ENCODE results near the gene PCDH15.

The PCDH15 gene

DNA sequence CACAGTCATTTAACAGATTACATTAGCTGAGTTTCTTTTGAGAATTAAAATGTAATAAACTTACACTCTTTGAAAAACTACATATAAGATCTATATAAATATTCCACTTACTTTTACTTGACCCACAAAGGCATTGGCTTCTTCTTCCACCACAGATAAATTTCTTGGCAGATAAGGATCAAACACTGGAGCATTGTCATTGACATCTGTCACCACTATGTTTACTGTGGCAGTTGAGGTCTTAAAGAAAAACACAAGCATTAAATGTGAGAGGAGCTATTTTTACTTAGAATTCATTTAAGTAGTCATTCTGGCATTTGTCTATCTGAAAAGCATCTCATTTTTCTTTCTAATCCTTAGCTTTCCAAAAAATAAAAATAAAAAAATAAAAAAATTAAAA lies 734.4 kb downstream of the PCDH15 start:
- in situ Hi-C loops (cut with MboI; ENCODE audit: low sequenced_read_pairs, unreplicated experiment) = no loop called here
- DNase-seq (ENCODE audit: low spot score) = no peak
- TF ChIP-seq, protein P1, sequence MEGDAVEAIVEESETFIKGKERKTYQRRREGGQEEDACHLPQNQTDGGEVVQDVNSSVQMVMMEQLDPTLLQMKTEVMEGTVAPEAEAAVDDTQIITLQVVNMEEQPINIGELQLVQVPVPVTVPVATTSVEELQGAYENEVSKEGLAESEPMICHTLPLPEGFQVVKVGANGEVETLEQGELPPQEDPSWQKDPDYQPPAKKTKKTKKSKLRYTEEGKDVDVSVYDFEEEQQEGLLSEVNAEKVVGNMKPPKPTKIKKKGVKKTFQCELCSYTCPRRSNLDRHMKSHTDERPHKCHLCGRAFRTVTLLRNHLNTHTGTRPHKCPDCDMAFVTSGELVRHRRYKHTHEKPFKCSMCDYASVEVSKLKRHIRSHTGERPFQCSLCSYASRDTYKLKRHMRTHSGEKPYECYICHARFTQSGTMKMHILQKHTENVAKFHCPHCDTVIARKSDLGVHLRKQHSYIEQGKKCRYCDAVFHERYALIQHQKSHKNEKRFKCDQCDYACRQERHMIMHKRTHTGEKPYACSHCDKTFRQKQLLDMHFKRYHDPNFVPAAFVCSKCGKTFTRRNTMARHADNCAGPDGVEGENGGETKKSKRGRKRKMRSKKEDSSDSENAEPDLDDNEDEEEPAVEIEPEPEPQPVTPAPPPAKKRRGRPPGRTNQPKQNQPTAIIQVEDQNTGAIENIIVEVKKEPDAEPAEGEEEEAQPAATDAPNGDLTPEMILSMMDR (IDR thresholded peaks at IDR 0.05; ENCODE audit: borderline replicate concordance, control extremely low read depth, extremely low read depth, insufficient read depth, missing control alignments) = no peak

DNA sequence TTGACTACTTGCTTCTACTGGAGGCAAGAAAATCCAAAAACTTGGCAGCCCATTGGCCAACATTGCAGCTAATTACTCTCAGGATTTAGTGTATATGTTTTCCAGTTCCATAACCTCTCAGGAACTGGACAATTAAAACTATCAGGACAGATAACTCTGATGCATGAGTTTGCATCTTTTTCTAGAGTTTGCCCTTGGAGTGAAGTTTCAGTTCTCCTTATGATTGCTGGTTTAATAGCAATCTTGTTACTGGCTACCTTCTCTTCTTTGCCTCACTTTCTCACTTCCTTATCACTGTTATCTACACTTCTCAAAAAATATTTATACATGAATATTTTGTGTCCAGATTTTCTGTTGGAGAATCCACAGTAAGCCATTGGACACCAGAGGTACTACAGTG lies 735.9 kb downstream of the PCDH15 start:
- no peak for DNase-seq (ENCODE audit: low spot score)
- in situ Hi-C loops (cut with MboI; ENCODE audit: low sequenced_read_pairs, unreplicated experiment) = no loop called here
- TF ChIP-seq, protein P1 (IDR thresholded peaks at IDR 0.05; ENCODE audit: borderline replicate concordance, control extremely low read depth, extremely low read depth, insufficient read depth, missing control alignments) = no peak

DNA sequence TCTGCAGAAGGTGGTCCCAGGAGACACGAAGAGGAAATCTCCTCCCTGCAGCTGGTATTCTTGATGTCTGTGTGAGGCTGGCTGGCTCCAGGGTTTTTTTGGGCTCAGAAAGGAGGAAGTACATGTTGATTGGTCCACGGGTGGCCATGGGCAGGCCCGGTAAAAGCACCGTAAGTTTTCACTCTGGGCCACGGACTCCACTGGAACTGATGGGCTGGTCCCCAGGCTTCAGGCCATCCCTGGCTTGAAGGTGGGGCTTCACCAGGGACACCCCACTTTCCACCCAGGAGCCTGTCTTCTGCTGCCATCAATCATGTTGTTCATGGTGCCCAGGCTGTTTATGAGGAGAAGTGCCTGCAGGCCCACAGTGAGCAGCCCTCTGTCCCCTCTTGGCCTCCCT lies 736.8 kb downstream of the PCDH15 start:
- in situ Hi-C loops (cut with MboI; ENCODE audit: low sequenced_read_pairs, unreplicated experiment) = no loop called here
- TF ChIP-seq, protein P1 (IDR thresholded peaks at IDR 0.05; ENCODE audit: borderline replicate concordance, control extremely low read depth, extremely low read depth, insufficient read depth, missing control alignments) = no peak
- DNase-seq (ENCODE audit: low spot score) = no peak

DNA sequence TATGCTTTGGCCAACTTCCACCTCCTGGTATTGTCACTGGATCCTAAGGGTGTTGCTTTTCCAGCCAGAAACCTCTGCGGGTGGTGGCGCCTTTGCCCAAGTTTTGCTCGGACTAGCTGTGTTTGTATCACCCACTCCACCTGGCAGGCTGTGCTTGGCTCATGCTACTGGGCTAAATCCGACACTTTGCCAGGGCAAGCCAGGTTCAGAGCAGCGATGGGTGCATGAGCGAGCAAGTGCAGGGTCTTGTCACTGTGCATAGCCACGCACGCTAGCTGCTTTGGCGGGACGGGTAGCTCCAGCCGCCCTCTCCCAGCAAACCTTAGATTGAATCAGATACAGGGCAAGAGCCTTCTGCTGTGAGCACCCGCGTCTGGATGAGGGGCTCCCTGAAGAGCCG lies 737.5 kb downstream of the PCDH15 start:
- in situ Hi-C loops (cut with MboI; ENCODE audit: low sequenced_read_pairs, unreplicated experiment) = no loop called here
- TF ChIP-seq, protein P1 (IDR thresholded peaks at IDR 0.05; ENCODE audit: borderline replicate concordance, control extremely low read depth, extremely low read depth, insufficient read depth, missing control alignments) = no peak
- no peak for DNase-seq (ENCODE audit: low spot score)

DNA sequence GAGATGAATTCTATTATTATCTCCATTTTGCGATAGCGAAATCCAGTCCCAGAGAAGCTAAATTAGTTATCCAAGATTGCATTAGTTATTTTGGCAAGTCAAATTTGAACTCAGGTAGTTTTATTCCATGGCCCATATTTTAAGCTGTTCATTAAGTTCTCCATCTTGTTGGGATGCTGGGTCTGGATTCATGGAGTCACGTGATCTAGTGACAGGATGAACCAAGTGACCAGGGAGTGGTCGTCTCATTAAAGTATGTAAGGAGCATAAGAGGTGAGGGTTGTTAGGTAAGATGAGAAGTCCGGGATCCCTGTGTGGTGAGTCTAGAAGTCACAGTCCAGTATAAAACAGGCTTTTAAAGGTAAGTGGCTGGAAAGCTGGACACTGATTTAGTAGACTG lies 740.5 kb downstream of the PCDH15 start:
- no peak for DNase-seq (ENCODE audit: low spot score)
- TF ChIP-seq, protein P1 (IDR thresholded peaks at IDR 0.05; ENCODE audit: borderline replicate concordance, control extremely low read depth, extremely low read depth, insufficient read depth, missing control alignments) = no peak
- in situ Hi-C loops (cut with MboI; ENCODE audit: low sequenced_read_pairs, unreplicated experiment) = no loop called here

DNA sequence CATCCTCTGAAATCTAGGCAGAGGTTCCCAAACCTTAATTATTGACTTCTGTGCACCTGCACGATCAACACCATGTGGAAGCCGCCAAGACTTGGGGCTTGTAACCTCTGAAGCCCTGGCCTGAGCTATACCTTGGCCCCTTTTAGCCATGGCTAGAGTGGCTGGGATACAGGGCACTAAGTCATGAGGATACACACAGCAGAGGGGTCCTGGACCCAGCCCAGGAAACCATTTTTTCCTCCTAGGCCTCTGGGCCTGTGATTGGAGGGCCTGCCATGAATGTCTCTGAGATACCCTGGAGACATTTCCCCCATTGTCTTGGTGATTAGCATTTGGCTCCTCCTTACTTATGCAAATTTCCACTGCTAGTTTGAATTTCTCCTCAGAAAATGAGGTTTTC lies 743.7 kb downstream of the PCDH15 start:
- TF ChIP-seq, protein P1 (IDR thresholded peaks at IDR 0.05; ENCODE audit: borderline replicate concordance, control extremely low read depth, extremely low read depth, insufficient read depth, missing control alignments) = no peak
- in situ Hi-C loops (cut with MboI; ENCODE audit: low sequenced_read_pairs, unreplicated experiment) = no loop called here
- DNase-seq (ENCODE audit: low spot score) = no peak

DNA sequence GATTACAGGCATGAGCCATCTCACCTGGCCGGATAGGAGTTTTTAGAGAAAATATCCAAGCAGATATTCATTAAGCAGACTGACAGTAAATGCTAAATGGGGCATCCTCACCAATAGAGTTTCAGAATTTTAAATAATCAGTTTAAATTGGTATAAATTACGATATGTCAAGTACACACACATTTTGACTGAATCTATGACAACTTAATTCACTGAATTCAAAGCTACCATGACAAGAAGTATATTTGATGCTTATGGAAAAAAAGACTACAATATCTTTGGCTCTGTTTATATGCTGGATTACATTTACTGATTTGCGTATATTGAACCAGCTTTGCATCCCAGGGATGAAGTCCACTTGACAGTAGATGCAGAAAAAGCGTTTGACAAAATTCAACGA lies 774.7 kb downstream of the PCDH15 start:
- in situ Hi-C loops (cut with MboI; ENCODE audit: low sequenced_read_pairs, unreplicated experiment) = no loop called here
- TF ChIP-seq, protein P1 (IDR thresholded peaks at IDR 0.05; ENCODE audit: borderline replicate concordance, control extremely low read depth, extremely low read depth, insufficient read depth, missing control alignments) = no peak
- no peak for DNase-seq (ENCODE audit: low spot score)
